ENCODE measurements around the gene BCAM.
A peak's percentile ranks its signal among the peaks of the same experiment; 100 is the strongest.

Gene BCAM

GRCh38 chr19:44810234-44811121 is 1.6 kb downstream of the BCAM start (continued):
- TF ChIP-seq ZNF362 (tag by site-specific recombination; IDR thresholded peaks at IDR 0.05) (no peak), ZFHX2 (tag by site-specific recombination; conservative IDR thresholded peaks at IDR 0.05) (peak; percentile 65), ZNF585B (tag by site-specific recombination; IDR thresholded peaks at IDR 0.05) (no peak), ZNF211 (tag by site-specific recombination; IDR thresholded peaks at IDR 0.05; ENCODE audit: low read depth) (no peak), KLF1 (tag by site-specific recombination; IDR thresholded peaks at IDR 0.05) (peak; percentile 33; the same call in 1 of the 2 replicates), SP7 (tag by site-specific recombination; IDR thresholded peaks at IDR 0.05) (no peak), REST (tag by site-specific recombination; IDR thresholded peaks at IDR 0.05) (0 out of 2 replicates have a peak, but pooled peaks have one; percentile 22), ZNF169 (tag by site-specific recombination; IDR thresholded peaks at IDR 0.05) (no peak), GLIS1 (tag by site-specific recombination; IDR thresholded peaks at IDR 0.05) (peak; percentile 90), ZNF670 (tag by site-specific recombination; IDR thresholded peaks at IDR 0.05; ENCODE audit: low read depth) (no peak), HIC1 (tag by site-specific recombination; IDR thresholded peaks at IDR 0.05) (no peak), SCRT1 (tag by site-specific recombination; IDR thresholded peaks at IDR 0.05; ENCODE audit: borderline replicate concordance) (no peak), MEIS1 (CRISPR knock-in tag; IDR thresholded peaks at IDR 0.05; ENCODE audit: borderline replicate concordance) (no peak), ZNF433 (tag by site-specific recombination; IDR thresholded peaks at IDR 0.05; ENCODE audit: low read depth) (no peak), ZSCAN5A (tag by site-specific recombination; IDR thresholded peaks at IDR 0.05) (no peak), ZBTB11 (tag by site-specific recombination; conservative IDR thresholded peaks at IDR 0.05; ENCODE audit: low read depth) (no peak), MZF1 (tag by site-specific recombination; IDR thresholded peaks at IDR 0.05; ENCODE audit: borderline replicate concordance) (no peak), KLF10 (tag by site-specific recombination; IDR thresholded peaks at IDR 0.05) (no peak), ZNF121 (tag by site-specific recombination; IDR thresholded peaks at IDR 0.05) (no peak), ZFP3 (tag by site-specific recombination; IDR thresholded peaks at IDR 0.05; ENCODE audit: low read depth) (no peak), ZNF692 (tag by site-specific recombination; IDR thresholded peaks at IDR 0.05) (no peak), ZNF701 (tag by site-specific recombination; IDR thresholded peaks at IDR 0.05) (no peak), ZNF248 (tag by site-specific recombination; IDR thresholded peaks at IDR 0.05) (no peak), ZNF704 (tag by site-specific recombination; IDR thresholded peaks at IDR 0.05) (no peak), ZNF544 (tag by site-specific recombination; IDR thresholded peaks at IDR 0.05) (no peak)

Measured in HEK293 (cell line).